HG03565 (cell line): Measurements from ENCODE around the gene BCAP31.

Experiments
- ATAC-seq: cut with Tn5 transposase; IDR thresholded peaks from one replicate; pipeline ENCODE4 v1.9.1; 2021; ENCODE audit warnings: mild to moderate bottlenecking, moderate library complexity; ENCODE audit not compliant: unreplicated experiment

BCAP31 gene

GRCh38 chrX:153724252-153725038, at the start of gene BCAP31, which contains the start of gene ABCD1:
Gene BCAP31 (minus strand): TSS chrX:153724387. CDS start chrX:153723244, 1,143 bp downstream.
Gene ABCD1 (plus strand): TSS chrX:153724856. CDS start chrX:153725267, 411 bp downstream.
- ATAC-seq = peak; percentile 47

DNA sequence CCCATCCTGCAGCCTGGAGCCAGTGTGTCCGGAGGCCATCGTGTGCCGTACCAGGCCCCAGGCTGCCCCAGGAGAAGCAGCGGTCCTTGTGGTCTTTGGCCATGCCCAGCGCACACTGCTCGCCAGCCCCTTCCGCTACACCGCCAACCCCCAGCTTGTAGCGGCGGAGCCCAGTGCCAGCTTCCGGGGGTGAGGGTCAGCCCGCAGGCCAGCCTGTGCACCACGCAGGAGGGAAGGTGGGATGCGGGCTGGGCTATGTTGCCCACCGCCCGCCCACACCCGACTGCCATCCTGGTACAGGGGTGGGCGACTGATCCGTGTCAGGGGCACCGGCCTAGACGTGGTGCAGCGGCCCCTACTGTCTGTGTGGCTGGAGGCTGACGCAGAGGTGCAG, 49.0 kb upstream of the BCAP31 start:
- no peak for ATAC-seq

GRCh38 chrX:153772316-153773217, 48.4 kb upstream of the BCAP31 start:
- ATAC-seq = no peak

DNA sequence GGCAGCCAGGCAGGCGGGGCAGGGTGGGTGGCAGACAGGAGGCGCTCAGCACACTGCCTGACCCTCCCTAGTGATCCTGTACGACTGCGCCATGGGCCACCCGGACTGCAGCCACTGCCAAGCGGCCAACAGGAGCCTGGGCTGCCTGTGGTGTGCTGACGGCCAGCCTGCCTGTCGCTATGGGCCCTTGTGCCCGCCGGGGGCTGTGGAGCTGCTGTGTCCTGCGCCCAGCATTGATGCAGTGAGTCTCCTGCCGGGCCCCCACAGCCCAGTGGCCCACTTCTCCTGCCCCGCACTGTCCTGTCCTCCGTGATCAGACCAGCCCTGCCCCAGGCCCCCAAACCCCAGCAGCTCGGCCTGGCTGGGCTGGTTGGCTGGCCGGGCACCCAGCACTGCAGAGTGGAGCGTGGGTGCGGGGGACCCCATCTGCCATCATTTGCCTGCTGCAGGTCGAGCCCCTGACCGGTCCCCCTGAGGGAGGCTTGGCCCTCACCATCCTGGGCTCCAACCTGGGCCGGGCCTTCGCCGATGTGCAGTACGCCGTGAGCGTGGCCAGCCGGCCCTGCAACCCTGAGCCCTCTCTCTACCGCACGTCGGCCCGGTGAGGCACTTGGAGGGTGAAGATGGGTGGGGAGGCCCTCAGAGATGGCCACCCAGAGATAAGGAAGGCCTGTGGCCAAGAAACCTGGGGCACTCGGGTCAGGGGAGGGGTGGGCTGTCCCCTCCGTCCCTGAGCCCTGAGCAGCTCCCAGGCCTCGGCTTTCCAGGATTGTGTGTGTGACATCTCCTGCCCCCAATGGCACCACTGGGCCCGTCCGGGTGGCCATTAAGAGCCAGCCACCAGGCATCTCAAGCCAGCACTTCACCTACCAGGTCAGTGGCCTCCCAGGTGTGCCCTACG, 47.5 kb upstream of the BCAP31 start:
- no peak for ATAC-seq

DNA sequence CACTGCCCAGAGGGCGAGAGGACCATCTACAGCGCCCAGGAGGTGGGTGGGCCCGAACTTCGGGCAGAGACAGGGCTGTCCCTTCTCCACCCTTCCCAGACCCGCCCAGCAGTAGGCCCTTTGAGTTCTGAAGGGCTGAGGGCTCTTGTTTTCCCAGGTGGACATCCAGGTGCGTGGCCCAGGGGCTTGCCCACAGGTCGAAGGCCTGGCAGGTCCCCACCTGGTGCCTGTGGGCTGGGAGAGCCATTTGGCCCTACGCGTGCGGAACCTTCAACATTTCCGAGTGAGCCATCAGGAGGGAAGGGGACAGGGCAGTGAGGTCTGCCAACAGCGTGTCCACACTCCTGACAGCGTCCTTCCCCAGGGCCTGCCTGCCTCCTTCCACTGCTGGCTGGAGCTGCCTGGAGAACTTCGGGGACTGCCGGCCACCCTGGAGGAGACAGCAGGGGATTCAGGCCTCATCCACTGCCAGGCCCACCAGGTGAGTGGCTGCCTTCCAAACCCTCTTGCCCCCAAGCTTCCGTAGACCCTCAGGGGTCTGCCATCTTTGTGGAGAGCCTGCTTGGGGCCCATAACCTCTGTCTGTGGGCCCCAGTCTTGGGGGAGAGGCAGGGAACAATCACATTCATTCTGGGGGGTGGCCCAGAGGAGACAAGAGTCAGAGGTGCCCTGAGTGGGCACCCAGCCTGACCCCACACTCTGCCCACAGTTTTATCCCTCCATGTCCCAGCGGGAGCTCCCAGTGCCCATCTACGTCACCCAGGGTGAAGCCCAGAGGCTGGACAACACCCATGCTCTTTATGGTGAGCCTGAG, 46.6 kb upstream of the BCAP31 start:
- ATAC-seq = no peak

- no peak for ATAC-seq
These were observed 45.8 kb upstream of the BCAP31 start for GRCh38 chrX:153769865-153770600.

- ATAC-seq = no peak
These were observed 45.1 kb upstream of the BCAP31 start for GRCh38 chrX:153769158-153769864.

- no peak for ATAC-seq
These were observed 44.3 kb upstream of the BCAP31 start for GRCh38 chrX:153768311-153769157.

- ATAC-seq = no peak
These were observed 43.5 kb upstream of the BCAP31 start for GRCh38 chrX:153767674-153768055.

DNA sequence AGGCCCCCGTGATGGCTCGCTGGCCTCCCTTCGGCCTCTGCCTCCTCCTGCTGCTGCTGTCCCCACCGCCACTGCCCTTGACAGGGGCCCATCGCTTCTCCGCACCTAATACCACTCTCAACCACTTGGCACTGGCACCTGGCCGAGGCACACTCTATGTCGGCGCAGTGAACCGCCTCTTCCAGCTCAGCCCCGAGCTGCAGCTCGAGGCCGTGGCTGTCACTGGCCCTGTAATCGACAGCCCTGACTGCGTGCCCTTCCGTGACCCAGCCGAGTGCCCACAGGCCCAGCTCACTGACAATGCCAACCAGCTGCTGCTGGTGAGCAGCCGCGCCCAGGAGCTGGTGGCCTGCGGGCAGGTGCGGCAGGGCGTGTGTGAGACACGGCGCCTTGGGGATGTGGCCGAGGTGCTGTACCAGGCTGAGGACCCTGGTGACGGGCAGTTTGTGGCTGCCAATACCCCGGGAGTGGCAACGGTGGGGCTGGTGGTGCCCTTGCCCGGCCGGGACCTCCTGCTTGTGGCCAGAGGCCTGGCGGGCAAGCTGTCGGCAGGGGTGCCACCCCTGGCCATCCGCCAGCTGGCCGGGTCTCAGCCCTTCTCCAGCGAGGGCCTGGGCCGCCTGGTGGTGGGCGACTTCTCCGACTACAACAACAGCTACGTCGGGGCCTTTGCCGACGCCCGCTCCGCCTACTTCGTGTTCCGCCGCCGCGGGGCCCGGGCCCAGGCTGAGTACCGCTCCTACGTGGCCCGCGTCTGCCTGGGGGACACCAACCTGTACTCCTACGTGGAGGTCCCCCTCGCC, 42.9 kb upstream of the BCAP31 start:
- ATAC-seq = no peak

DNA sequence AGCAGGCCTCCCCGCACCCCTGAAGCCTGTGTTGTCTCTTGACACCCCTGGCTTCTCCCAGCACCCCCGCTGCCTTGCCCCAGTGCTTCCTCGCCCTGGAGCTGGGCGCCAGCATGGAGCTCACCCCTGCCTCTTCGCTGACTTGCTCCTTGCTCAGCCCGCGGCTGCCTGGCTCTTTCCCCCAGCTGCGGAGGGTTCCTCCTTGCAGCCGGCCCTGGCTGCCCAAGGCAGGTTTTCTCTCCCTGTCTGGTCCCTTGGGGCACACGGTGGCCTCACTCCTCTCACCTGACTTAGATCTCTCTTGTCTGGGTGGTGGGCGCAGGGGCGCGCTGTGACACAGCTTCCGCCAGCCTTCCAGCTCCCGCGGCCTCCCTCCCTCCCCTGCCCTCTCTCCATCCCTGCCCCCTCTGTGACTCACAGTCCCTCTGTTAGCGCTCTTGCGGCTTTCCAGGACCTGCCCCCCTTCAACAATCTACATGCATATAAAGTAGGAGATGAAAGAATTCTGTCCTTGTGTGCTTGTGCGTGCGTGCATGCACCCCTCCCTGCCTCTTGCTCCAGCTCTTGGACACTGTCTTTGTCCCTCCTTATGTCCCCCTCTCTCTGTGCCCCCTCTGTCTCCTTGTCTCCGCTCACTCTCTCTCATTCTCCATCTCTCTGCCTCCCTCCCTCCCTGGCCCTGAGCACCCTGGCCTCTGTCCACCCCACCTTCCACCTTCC, 42.1 kb upstream of the BCAP31 start:
- ATAC-seq = no peak

- ATAC-seq = no peak
These were observed 41.2 kb upstream of the BCAP31 start for GRCh38 chrX:153765138-153766079.

DNA sequence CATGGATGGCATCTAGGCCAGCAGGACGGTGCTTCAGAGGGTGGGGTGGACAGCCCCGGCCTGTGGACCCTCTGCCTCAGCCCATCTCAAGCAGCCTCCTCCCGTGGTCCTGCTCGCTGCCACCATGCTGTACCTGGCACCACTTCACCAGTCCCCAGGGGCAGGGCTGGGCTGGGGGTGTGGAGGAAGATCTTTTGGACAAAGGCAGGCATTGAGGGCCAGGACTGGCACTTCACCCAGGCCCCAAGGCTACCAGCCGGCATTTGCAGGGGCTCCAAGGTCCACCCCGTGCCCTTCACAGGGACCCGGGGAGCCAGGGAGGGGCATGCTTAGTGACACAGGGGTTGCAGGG, 40.6 kb upstream of the BCAP31 start:
- ATAC-seq = no peak

- ATAC-seq = no peak
These were observed 40.0 kb upstream of the BCAP31 start, which contains the start of gene PLXNB3 for GRCh38 chrX:153763989-153764755. Gene PLXNB3 (plus strand): TSS chrX:153764249. CDS start chrX:153765536, 1,287 bp downstream.
